ENCODE data around the gene CBX4.
A peak's percentile ranks its signal among the peaks of the same experiment; 100 is the strongest.

CBX4 gene

GRCh38 chr17:79811868-79812352 lies 27.3 kb downstream of the CBX4 start:
- no peak for DNase-seq (ENCODE audit: low read depth)

DNA sequence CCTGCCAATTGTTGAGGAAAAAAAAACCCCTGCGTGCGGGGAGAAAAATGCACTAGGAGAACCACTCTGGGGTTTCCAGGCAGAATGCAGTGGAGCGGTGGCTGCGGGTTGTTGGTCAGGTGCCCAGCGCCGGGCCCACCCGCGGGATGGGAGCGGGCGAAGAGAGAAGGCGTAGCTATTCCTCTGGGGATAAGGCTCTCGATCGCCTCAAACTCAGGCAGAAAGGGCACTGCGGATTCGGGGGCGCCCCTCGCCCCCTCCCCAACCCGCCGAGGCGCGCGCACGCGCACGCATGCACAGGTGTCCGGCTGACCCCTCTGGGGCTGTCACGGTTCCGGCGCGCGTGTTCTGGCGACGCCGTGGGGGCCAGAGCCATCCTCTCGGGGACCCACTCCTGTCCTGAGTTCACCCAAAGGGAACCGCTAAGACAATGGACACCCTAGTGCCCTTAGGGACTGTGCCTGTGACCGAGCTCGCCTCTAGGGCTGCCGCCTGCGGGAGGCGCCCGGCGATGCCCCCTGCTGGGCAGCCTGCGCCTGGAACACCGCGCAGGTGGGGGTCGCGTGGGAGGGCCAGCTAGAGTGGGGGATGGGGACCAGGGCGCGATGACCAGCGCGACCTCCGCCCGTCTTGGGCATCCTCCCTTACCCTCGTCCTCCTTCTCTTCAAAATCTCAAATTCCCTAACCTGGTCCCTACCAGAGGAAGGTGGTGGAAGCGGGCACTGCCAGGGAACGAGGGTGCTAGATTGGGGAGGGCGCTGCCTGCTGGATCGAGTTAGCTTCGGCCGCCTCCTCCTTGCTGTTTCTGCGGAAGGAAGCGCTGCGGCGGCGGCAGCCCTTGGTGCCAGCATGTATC lies 28.0 kb downstream of the CBX4 start:
- no peak for DNase-seq (ENCODE audit: low read depth)

GRCh38 chr17:79810130-79811010 lies 28.9 kb downstream of the CBX4 start:
- DNase-seq (ENCODE audit: low read depth): peak; percentile 73

DNA sequence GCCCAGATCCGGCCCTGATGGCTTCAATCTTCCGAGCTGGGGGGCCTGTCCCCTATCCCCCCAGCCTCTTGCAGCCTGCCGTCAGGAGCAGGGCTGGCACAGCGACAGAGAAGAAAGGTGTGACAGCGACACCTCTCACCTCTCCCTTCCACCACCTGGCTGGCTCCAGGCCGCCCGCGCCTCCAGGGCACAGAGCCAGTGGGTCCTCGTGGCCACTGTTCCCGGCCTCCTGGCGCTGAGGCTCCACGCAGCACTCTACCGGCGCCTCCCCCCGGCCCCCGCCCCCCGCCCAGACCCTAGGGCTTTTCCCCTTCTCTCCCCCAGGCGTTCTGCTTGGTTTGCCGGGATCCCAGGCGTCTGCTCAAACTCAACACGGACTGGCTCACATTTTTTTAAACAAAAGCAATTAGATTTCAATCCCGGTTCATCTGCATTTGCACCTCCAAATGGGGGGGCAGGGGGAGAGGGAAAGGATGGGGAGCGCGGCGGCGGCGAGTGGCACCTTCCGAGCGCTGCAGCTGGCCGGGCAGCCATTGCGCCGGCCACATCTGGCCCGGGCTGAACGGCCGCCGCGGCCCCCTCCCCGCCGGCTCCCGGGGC lies 29.6 kb downstream of the CBX4 start:
- DNase-seq (ENCODE audit: low read depth): no peak

DNA sequence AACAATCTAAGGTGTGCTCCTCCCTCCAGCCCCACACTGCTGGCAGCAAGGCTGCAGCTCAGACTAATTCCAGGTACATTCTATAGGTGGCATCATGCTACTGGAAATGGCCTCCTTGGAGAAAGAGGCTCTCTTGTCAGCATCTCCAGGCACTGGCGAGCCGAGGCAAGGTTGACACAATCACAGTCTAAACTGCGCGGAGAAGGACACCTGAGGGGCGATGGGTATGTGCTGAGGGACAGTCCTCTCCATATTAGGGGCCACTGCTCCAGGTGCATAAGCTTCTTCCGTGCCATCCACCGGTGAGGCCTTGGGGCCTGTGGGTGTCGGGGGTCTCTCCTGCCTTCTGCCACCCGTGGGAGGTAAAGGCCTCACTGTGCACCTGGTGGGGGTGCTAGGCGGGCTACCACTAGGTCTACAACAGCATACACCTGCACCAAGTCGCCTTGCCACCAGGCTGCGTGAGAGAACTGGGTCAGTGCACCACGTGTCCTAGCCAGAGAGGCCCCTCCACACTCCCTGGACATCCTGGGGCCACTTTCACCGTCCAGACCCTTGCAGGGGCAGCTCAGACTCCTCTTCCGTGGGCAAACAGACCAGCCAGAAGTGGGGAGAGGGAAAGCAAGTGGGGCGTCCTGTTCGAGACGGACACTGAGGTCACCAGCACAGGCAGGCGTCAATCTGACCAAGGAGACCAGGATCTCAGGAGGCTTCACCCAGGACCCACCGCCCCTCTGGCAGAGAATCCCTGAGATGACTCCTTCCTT lies 30.3 kb downstream of the CBX4 start:
- DNase-seq (ENCODE audit: low read depth): no peak

DNA sequence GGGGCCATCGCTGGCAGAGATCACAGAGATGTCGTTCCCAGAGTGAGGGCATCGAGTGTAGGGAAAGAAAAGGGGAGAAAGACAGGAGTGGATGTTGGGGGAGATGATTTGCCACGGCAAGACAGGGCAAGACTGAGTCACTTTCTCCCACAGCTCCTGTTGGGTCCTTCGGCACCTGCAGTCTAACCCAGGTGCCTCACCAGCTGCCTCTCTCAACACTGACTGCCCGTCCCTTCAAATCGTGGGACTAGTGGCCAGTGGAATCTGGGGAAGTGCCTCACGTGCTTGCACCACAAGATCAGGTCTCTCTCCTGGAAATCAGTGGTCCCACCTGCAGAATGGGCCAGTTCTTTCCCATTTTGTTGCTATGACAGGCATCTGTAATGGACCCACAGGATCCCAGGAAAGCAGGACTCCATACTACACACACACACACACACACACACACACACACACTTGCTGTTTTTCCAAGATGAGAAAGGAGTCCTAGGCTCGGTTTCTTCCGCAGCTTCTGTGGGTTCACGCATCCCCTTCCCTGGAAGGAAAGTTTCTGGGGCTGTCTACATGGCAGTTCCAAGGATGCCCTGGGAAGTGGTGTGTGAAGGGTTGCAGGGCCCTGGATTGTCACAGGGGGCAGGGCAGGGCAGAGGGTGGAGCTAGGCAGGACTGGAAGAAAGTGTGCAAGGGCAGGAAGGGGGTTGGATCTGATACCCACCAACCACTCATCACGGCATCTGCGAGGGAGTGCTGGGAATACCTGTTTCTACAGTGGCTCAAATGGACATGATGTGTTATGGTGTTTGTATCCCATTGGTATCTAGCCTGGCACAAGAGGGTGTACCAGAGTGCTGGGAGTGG lies 32.1 kb downstream of the CBX4 start:
- no peak for DNase-seq (ENCODE audit: low read depth)

GRCh38 chr17:79806446-79806760 lies 32.8 kb downstream of the CBX4 start:
- no peak for DNase-seq (ENCODE audit: low read depth)

GRCh38 chr17:79804856-79805696 lies 34.2 kb downstream of the CBX4 start:
- DNase-seq (ENCODE audit: low read depth): no peak

- peak; percentile 62 for DNase-seq (ENCODE audit: low read depth)
Observed at GRCh38 chr17:79803997-79804855, 35.0 kb downstream of the CBX4 start.

DNA sequence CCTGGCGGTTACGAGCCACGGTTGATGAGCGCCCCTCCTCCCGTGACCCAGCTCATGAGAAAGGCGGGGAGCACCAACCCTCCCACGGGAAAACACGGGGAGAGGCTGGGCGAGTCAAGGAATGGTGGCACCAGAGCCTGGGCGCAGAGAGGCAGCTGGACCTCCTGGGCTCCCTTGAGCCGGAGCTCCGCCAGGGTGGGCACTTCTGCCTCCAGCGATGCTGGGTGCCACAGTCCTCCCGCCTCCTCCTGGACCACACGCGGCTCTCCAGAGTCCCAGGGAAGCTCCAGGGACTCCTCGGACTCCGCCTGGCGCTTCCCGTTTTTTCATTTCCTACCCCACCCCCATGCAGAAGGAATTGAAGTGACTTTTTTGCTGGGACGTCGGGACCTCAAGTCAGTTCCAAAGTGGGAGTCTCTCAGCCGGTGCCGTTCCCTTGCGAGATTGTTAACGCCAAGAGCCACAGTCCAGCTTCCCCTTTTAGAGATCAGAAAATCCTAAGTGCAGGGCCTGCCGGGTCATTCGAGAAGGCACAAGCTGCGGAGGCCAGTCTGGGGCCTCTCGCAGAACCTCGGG lies 35.7 kb downstream of the CBX4 start:
- no peak for DNase-seq (ENCODE audit: low read depth)

- no peak for DNase-seq (ENCODE audit: low read depth)
Observed at GRCh38 chr17:79802736-79803420, 36.4 kb downstream of the CBX4 start.

DNA sequence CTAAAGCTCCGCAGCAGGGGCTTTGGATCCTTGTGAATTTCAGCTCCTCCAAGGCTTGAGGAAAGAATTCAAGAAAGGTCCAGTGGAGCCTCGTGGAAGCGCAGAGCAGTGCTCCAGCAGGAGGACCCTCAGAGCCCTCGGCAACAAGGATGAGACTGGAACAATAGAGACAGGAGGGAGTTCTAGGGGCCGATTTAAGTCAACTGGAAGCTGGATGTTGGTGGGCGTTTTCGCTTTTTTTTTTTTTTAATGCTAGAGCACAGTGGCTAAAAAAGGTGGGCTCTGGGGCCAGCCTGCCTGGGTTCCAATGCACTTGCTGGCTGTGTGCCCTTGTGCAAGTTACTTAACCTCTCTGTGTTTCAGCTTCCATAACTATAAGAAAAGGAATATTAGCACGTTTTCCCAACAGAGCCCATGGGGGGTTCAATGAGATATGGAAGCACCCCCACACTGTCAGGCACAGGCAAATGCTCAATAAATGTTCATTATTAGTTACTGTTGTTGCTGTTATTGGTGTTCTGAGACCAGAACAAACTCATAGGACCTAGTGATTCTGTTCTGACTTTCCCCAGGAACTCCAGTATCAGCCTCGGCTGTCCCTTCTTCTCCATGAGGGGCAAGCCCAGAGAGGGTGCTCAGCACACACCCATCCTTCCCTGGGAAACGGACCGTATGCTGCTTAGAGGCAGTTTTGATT lies 37.1 kb downstream of the CBX4 start:
- no peak for DNase-seq (ENCODE audit: low read depth)

GRCh38 chr17:79801156-79802038 lies 37.8 kb downstream of the CBX4 start:
- no peak for DNase-seq (ENCODE audit: low read depth)

DNA sequence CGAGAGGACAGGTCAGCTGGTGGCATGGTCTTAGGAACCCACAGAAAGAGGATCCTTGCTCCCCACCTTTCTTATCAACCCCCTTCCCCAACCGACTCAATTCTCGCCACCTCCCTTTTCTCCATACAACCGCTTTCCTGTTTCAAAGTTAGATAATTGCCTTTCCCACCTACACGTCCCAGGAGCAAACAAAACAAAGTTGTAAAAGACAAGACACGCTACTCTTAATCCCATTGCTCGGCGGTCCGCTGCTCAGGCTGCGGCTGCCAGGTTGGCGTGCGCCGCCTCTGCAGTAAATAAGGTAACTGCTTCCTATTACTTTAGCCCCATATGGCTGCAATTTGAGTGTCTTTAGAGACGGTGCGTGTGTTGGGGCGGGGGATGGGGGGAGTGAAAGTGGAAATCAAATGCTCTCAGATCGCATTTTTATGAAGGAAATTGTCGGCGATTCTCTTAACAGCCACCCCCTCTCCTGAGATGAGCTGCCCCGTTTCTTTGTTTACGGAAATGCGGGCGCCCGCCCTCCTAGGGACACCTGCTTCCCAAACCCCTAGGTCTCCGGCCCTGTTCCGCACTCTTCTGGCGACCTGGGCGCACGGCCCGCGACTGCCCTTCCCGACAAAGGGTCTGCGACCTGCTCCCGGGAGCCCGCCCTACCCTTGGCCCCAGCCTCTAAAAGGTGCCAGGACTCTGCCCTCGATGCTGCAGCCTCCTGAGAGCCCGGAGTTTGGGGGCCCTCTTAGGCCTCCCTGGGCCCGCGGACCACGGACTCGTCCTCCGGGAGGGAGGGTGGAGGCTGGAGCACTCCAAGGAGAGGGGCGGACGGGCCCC lies 38.7 kb downstream of the CBX4 start:
- no peak for DNase-seq (ENCODE audit: low read depth)

DNA sequence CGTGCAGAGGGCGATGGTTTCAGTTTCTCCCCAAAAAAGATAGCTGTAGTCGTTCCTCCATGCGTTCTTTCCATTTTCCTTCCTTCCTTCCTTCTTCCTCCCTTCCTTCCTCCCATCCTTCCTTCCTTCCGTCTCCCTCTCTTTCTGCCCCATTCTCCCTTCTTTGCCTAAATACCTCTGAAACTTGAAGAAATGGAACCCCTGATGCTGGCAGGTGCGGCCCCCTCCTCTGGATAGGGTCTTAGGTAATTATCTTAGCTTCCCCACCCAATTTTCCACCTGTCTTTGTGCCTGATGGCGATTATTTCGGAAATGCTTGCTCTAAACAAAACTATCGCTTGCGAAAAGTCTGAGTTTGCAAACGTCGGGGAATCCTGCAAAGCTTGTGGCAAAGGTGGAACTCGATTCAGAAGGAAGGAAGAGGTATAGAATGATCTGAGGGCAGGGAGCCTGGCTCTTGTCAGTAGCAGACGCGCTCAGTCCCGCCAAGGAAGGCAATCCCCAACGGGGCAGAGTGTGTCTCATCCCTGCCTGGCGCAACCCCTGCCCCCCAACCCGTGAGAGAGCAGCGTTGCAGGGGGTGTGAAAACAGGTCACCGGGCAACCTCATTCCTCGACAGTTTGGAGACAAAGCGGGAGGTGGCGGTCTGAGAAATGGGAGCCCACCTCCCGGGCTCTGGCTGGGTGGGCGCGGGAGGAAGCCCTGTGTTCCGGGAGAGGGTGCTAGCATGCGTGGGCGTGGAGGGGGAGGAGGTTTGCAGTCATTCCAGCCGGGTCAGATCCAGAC lies 39.5 kb downstream of the CBX4 start:
- no peak for DNase-seq (ENCODE audit: low read depth)

Measured in activated T-cell treated with anti-CD3 and anti-CD28 coated beads for 48 hours (primary cell).